Measurements from ENCODE around the gene KLHL5.
"Not testable (repeated sequence)": the region's sequence is repeated elsewhere in the genome, so short reads cannot be mapped to it uniquely, and the experiment has no call there.

Gene KLHL5

GRCh38 chr4:39104255-39104654, 42.2 kb downstream of the KLHL5 start:
- H3K9me3 Mint-ChIP-seq (ENCODE audit: low read depth): no peaks in the 10 kb centered on the region
- H3K27me3 Mint-ChIP-seq: no peaks in the 10 kb centered on the region
- H3K4me3 Mint-ChIP-seq: no peak overlapping the region
- peaks cover 16% of the 10 kb centered on the region for H3K36me3 Mint-ChIP-seq
- no peak overlapping the region for H3K27ac Mint-ChIP-seq
- no peaks in the 10 kb centered on the region for H3K4me1 Mint-ChIP-seq (ENCODE audit: low read depth)

- Mint-ChIP-seq H3K36me3 (peaks cover 14% of the 10 kb centered on the region), H3K9me3 (ENCODE audit: low read depth) (no peaks in the 10 kb centered on the region), H3K27me3 (no peaks in the 10 kb centered on the region), H3K27ac (peak overlapping the region; percentile 1), H3K4me3 (no peak overlapping the region), H3K4me1 (ENCODE audit: low read depth) (no peaks in the 10 kb centered on the region)
Observed at GRCh38 chr4:39106011-39106410, 44.0 kb downstream of the KLHL5 start.

GRCh38 chr4:39114436-39114835, 52.4 kb downstream of the KLHL5 start:
- no peak overlapping the region for H3K4me3 Mint-ChIP-seq
- H3K27ac Mint-ChIP-seq: no peak overlapping the region
- peaks cover 21% of the 10 kb centered on the region for H3K4me1 Mint-ChIP-seq (ENCODE audit: low read depth)
- H3K36me3 Mint-ChIP-seq: peaks cover 44% of the 10 kb centered on the region
- H3K9me3 Mint-ChIP-seq (ENCODE audit: low read depth): peaks cover 3% of the 10 kb centered on the region
- H3K27me3 Mint-ChIP-seq: no peaks in the 10 kb centered on the region

- H3K4me3 Mint-ChIP-seq: peak overlapping the region; percentile 38
Observed at GRCh38 chr4:39118034-39118658, 56.1 kb downstream of the KLHL5 start.

GRCh38 chr4:39120418-39120817, 58.4 kb downstream of the KLHL5 start:
- Mint-ChIP-seq H3K4me3 (no peak overlapping the region), H3K27ac (no peak overlapping the region)

More at GRCh38 chr4:39118034-39118658, 56.1 kb downstream of the KLHL5 start:
- peaks cover 46% of the 10 kb centered on the region for H3K36me3 Mint-ChIP-seq
- H3K9me3 Mint-ChIP-seq (ENCODE audit: low read depth): peaks cover 3% of the 10 kb centered on the region
- peak overlapping the region; percentile 41 for H3K27ac Mint-ChIP-seq
- H3K4me1 Mint-ChIP-seq (ENCODE audit: low read depth): peaks cover 21% of the 10 kb centered on the region
- H3K27me3 Mint-ChIP-seq: no peaks in the 10 kb centered on the region

GRCh38 chr4:39124885-39125599, 63.0 kb downstream of the KLHL5 start:
- H3K36me3 Mint-ChIP-seq: peaks cover 15% of the 10 kb centered on the region
- H3K27ac Mint-ChIP-seq: no peak overlapping the region
- H3K9me3 Mint-ChIP-seq (ENCODE audit: low read depth): peaks cover 7% of the 10 kb centered on the region
- H3K4me3 Mint-ChIP-seq: no peak overlapping the region
- no peaks in the 10 kb centered on the region for H3K4me1 Mint-ChIP-seq (ENCODE audit: low read depth)
- H3K27me3 Mint-ChIP-seq: no peaks in the 10 kb centered on the region

More at GRCh38 chr4:39120418-39120817, 58.4 kb downstream of the KLHL5 start:
- Mint-ChIP-seq H3K27me3 (no peaks in the 10 kb centered on the region), H3K9me3 (ENCODE audit: low read depth) (peaks cover 10% of the 10 kb centered on the region), H3K4me1 (ENCODE audit: low read depth) (peaks cover 21% of the 10 kb centered on the region), H3K36me3 (peaks cover 36% of the 10 kb centered on the region)

GRCh38 chr4:39125600-39125985, 63.6 kb downstream of the KLHL5 start:
- no peak overlapping the region for H3K4me3 Mint-ChIP-seq
- H3K27me3 Mint-ChIP-seq: no peaks in the 10 kb centered on the region
- peaks cover 13% of the 10 kb centered on the region for H3K36me3 Mint-ChIP-seq
- H3K9me3 Mint-ChIP-seq (ENCODE audit: low read depth): peaks cover 7% of the 10 kb centered on the region
- H3K27ac Mint-ChIP-seq: no peak overlapping the region
- H3K4me1 Mint-ChIP-seq (ENCODE audit: low read depth): no peaks in the 10 kb centered on the region

- Mint-ChIP-seq H3K36me3 (peaks cover 13% of the 10 kb centered on the region), H3K27ac (no peak overlapping the region), H3K4me3 (no peak overlapping the region), H3K9me3 (ENCODE audit: low read depth) (peaks cover 7% of the 10 kb centered on the region), H3K27me3 (no peaks in the 10 kb centered on the region), H3K4me1 (ENCODE audit: low read depth) (no peaks in the 10 kb centered on the region)
Observed at GRCh38 chr4:39126256-39127095, 64.4 kb downstream of the KLHL5 start.

GRCh38 chr4:39133623-39134022, 71.6 kb downstream of the KLHL5 start:
- Mint-ChIP-seq H3K27me3 (no peaks in the 10 kb centered on the region), H3K9me3 (ENCODE audit: low read depth) (no peaks in the 10 kb centered on the region), H3K4me1 (ENCODE audit: low read depth) (peaks cover 6% of the 10 kb centered on the region), H3K27ac (no peak overlapping the region), H3K4me3 (no peak overlapping the region), H3K36me3 (peaks cover 4% of the 10 kb centered on the region)

- no peak overlapping the region for H3K4me3 Mint-ChIP-seq
- peaks cover 6% of the 10 kb centered on the region for H3K4me1 Mint-ChIP-seq (ENCODE audit: low read depth)
- no peaks in the 10 kb centered on the region for H3K27me3 Mint-ChIP-seq
- no peaks in the 10 kb centered on the region for H3K9me3 Mint-ChIP-seq (ENCODE audit: low read depth)
- H3K27ac Mint-ChIP-seq: no peak overlapping the region
- peaks cover 3% of the 10 kb centered on the region for H3K36me3 Mint-ChIP-seq
Observed at GRCh38 chr4:39134683-39135306, 72.8 kb downstream of the KLHL5 start.

GRCh38 chr4:39138227-39138626, 76.2 kb downstream of the KLHL5 start:
- not testable (repeated sequence) for H3K4me3 Mint-ChIP-seq; H3K27me3 Mint-ChIP-seq; H3K36me3 Mint-ChIP-seq; H3K4me1 Mint-ChIP-seq (ENCODE audit: low read depth); H3K9me3 Mint-ChIP-seq (ENCODE audit: low read depth); H3K27ac Mint-ChIP-seq

GRCh38 chr4:39146211-39146610, 84.2 kb downstream of the KLHL5 start:
- Mint-ChIP-seq H3K27ac (no peak overlapping the region), H3K9me3 (ENCODE audit: low read depth) (no peaks in the 10 kb centered on the region), H3K36me3 (no peaks in the 10 kb centered on the region), H3K4me1 (ENCODE audit: low read depth) (no peaks in the 10 kb centered on the region), H3K27me3 (peaks cover 3% of the 10 kb centered on the region), H3K4me3 (no peak overlapping the region)

- Mint-ChIP-seq H3K4me1 (ENCODE audit: low read depth) (no peaks in the 10 kb centered on the region), H3K27ac (no peak overlapping the region), H3K27me3 (peaks cover 3% of the 10 kb centered on the region), H3K36me3 (peaks cover 2% of the 10 kb centered on the region), H3K4me3 (no peak overlapping the region), H3K9me3 (ENCODE audit: low read depth) (no peaks in the 10 kb centered on the region)
Observed at GRCh38 chr4:39154009-39154408, 92.0 kb downstream of the KLHL5 start.

GRCh38 chr4:39157520-39157919, 95.5 kb downstream of the KLHL5 start:
- Mint-ChIP-seq H3K27me3 (no peaks in the 10 kb centered on the region), H3K4me1 (ENCODE audit: low read depth) (no peaks in the 10 kb centered on the region), H3K9me3 (ENCODE audit: low read depth) (no peaks in the 10 kb centered on the region), H3K27ac (no peak overlapping the region), H3K36me3 (peaks cover 2% of the 10 kb centered on the region), H3K4me3 (no peak overlapping the region)

- peaks cover 2% of the 10 kb centered on the region for H3K36me3 Mint-ChIP-seq
- peaks cover 2% of the 10 kb centered on the region for H3K27me3 Mint-ChIP-seq
- no peaks in the 10 kb centered on the region for H3K9me3 Mint-ChIP-seq (ENCODE audit: low read depth)
- H3K27ac Mint-ChIP-seq: no peak overlapping the region
- H3K4me1 Mint-ChIP-seq (ENCODE audit: low read depth): peaks cover 5% of the 10 kb centered on the region
- H3K4me3 Mint-ChIP-seq: no peak overlapping the region
Observed at GRCh38 chr4:39166177-39166576, 104.1 kb downstream of the KLHL5 start.
